Omental fat pad (tissue), 4 donors: ENCODE data around the gene FUT4. TPM values are rescaled to one million over a fixed set of nuclear protein-coding genes. Genes with fewer than 3 reads are reported as not detected.

ENCODE experiments used
- ATAC-seq: fragments of 150-250 bp; one replicate; pipeline ENCODE4 v1.9.1; 2016; ENCODE audit warnings: mild to moderate bottlenecking, moderate library complexity; ENCODE audit not compliant: low FRiP score
- DNase-seq: peaks from one replicate; pipeline ENCODE4 v3.0.0-alpha.2; 2019; ENCODE audit warnings: low spot score
- CTCF ChIP-seq, 3 donors: fragments of 450-650 bp; IDR thresholded peaks; one replicate each; pipeline ENCODE4 v1.5.1; 2016 to 2017; ENCODE audit warnings: antibody characterized with exemption in 3 of 3, mild to moderate bottlenecking in 3 of 3, moderate library complexity in 2 of 3
- total RNA-seq, 4 donors: library from RNA; depleted of rRNA; stranded (reverse); fragments of >200 nt; gene quantifications; one replicate each; pipeline ENCODE4 v1.1.0, GENCODE V29; 2016

FUT4 gene
- total RNA-seq, 4 donors from 2014 or later, result 4.2 to 7.4 (median 6.9) TPM

- DNase-seq, result no peak
- no peak for TF ChIP-seq CTCF (IDR thresholded peaks at IDR 0.05)
- ATAC-seq, result no peak
These were observed 24.1 kb upstream of the FUT4 start for GRCh38 chr11:94519478-94520084.

GRCh38 chr11:94521684-94522083, 22.0 kb upstream of the FUT4 start:
- no peak for DNase-seq
- no peak for ATAC-seq
- no peak for TF ChIP-seq CTCF (IDR thresholded peaks at IDR 0.05)

- DNase-seq (no peak), ATAC-seq (no peak)
- TF ChIP-seq CTCF (IDR thresholded peaks at IDR 0.05), result no peak
These were observed 19.4 kb upstream of the FUT4 start for GRCh38 chr11:94524341-94524740.

GRCh38 chr11:94525546-94526324, 18.0 kb upstream of the FUT4 start:
- peak; percentile 54 for DNase-seq
- no peak for ATAC-seq

GRCh38 chr11:94526645-94527438, 16.9 kb upstream of the FUT4 start:
- TF ChIP-seq CTCF (IDR thresholded peaks at IDR 0.05), result no peak
- no peak for DNase-seq
- no peak for ATAC-seq

More at GRCh38 chr11:94525546-94526324, 18.0 kb upstream of the FUT4 start:
- no peak for TF ChIP-seq CTCF (IDR thresholded peaks at IDR 0.05)

GRCh38 chr11:94528551-94528950, 15.2 kb upstream of the FUT4 start:
- ATAC-seq (no peak), DNase-seq (no peak)
- TF ChIP-seq CTCF (IDR thresholded peaks at IDR 0.05), result no peak
